Sigmoid colon (tissue), 4 donors: ENCODE data around the gene MCF2L.

Experiments
- CTCF ChIP-seq, 4 experiments: fragments of 450-650 bp in 3 of 4; fragments of 200-600 bp in 1 of 4; IDR thresholded peaks; one replicate each; pipeline ENCODE4 v1.5.1; 2016 to 2019; ENCODE audit warnings: antibody characterized with exemption in 4 of 4, mild to moderate bottlenecking in 3 of 4, moderate library complexity in 2 of 4
- EP300 ChIP-seq, 4 donors: sonication (generic); formaldehyde crosslinking; IDR thresholded peaks; one replicate each; pipeline ENCODE4 v1.6.1; 2017; ENCODE audit warnings: antibody characterized with exemption in 4 of 4
- POLR2A ChIP-seq, 2 donors: fragments of 450-650 bp; IDR thresholded peaks; one replicate each; pipeline ENCODE4 v1.6.1; 2016; ENCODE audit warnings: antibody characterized with exemption in 2 of 2, mild to moderate bottlenecking in 2 of 2, moderate library complexity in 2 of 2
- POLR2AphosphoS5 ChIP-seq, 4 donors: sonication (generic); formaldehyde crosslinking; IDR thresholded peaks; one replicate each; pipeline ENCODE4 v1.6.1; 2017; ENCODE audit warnings: antibody characterized with exemption in 4 of 4

- TF ChIP-seq POLR2A (IDR thresholded peaks at IDR 0.05): no peak
- no peak for TF ChIP-seq CTCF (IDR thresholded peaks at IDR 0.05)
- no peak for TF ChIP-seq POLR2AphosphoS5 (IDR thresholded peaks at IDR 0.05)
- TF ChIP-seq EP300 (IDR thresholded peaks at IDR 0.05): no peak
Observed at GRCh38 chr13:113117911-113118260, 148.9 kb downstream of the MCF2L start.
